Mesothelial cell of epicardium (in vitro differentiated cells): ENCODE results near the gene KLHL29. TPM values are rescaled to one million over a fixed set of nuclear protein-coding genes. Genes with fewer than 3 reads are reported as not detected.

ENCODE experiments used
- DNase-seq, 2 experiments: peaks; one replicate each; pipeline ENCODE4 v3.0.0; 2021; ENCODE audit warnings: low spot score in 2 of 2; ENCODE audit not compliant: unreplicated experiment in 2 of 2
- H3K27ac Mint-ChIP-seq: 2 replicates; pipeline ENCODE4 v1.8.0; 2021; ENCODE audit warnings: mixed read lengths
- H3K27me3 Mint-ChIP-seq: 2 replicates; pipeline ENCODE4 v1.8.0; 2021; ENCODE audit warnings: low read depth, mixed read lengths
- H3K36me3 Mint-ChIP-seq: 2 replicates; pipeline ENCODE4 v1.8.0; 2021; ENCODE audit warnings: mixed read lengths
- H3K4me1 Mint-ChIP-seq: 2 replicates; pipeline ENCODE4 v1.8.0; 2021; ENCODE audit warnings: mixed read lengths
- H3K4me3 Mint-ChIP-seq: 2 replicates; pipeline ENCODE4 v1.8.0; 2021; ENCODE audit warnings: mild to moderate bottlenecking, moderate library complexity, mixed read lengths
- H3K9me3 Mint-ChIP-seq: 2 replicates; pipeline ENCODE4 v1.8.0; 2021; ENCODE audit warnings: mixed read lengths
- CTCF ChIP-seq: fragments of 200-600 bp; sonication (generic); IDR thresholded peaks from one replicate; pipeline ENCODE4 v1.5.0; 2021; ENCODE audit warnings: antibody characterized with exemption; ENCODE audit not compliant: unreplicated experiment
- total RNA-seq: library from RNA; stranded (reverse); gene quantifications from 3 replicates; pipeline ENCODE4 v1.2.1, GENCODE V29; 2021

The KLHL29 gene
- total RNA-seq, 1 donor from 2014 or later, result 28.3 TPM

GRCh38 chr2:23360571-23361125 is 24.3 kb upstream of the KLHL29 start:
- Mint-ChIP-seq H3K4me1 (peaks cover 10% of the 10 kb centered on the region), H3K27ac (no peak overlapping the region), H3K27me3 (no peaks in the 10 kb centered on the region), H3K36me3 (no peaks in the 10 kb centered on the region), H3K4me3 (no peak overlapping the region), H3K9me3 (peaks cover 6% of the 10 kb centered on the region)
- DNase-seq, result peak in 1 of 2 experiments; percentile 16
- no peak for TF ChIP-seq CTCF

DNA sequence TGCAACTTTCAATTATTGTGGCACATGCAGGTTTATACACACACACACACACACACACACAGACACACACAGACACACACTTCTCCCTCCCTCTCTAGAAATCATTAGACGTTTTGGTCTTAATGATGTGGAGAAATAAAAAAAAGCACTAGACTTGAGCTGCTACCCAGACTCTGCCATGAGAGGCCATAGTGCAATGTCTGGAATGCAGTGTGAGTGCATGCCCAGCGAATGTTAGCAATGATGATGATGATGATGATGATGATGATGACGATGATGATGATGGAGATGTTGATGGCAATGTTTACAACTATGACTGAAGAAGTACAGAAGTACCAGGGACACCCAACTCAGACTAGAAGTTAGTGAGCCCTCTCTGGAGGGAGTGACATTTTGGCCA is 23.8 kb upstream of the KLHL29 start:
- Mint-ChIP-seq H3K27ac (no peak overlapping the region), H3K9me3 (peaks cover 7% of the 10 kb centered on the region), H3K27me3 (no peaks in the 10 kb centered on the region), H3K36me3 (no peaks in the 10 kb centered on the region), H3K4me3 (no peak overlapping the region), H3K4me1 (peaks cover 10% of the 10 kb centered on the region)
- no peak for DNase-seq
- no peak for TF ChIP-seq CTCF

DNA sequence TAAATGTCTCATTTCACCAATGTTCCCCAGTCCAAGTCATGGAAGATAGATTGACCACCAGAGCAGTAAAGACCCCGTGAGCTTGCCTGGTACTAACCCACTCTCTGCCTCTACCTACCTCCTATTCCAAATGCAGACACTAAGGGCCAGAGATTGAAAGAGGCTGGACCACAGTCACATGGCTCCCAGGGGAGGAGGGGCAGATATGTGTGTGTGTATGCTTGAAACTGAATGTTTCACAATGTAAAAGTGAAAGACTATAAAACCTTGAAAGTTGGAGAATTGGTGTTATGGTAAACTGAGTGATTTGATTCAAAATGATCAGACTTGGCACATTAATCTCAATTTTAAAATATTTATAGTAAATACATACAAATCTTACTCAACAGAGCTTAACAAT is 21.7 kb upstream of the KLHL29 start:
- TF ChIP-seq CTCF, result no peak
- no peak overlapping the region for H3K4me3 Mint-ChIP-seq
- peaks cover 7% of the 10 kb centered on the region for H3K4me1 Mint-ChIP-seq
- DNase-seq, result no peak
- H3K9me3 Mint-ChIP-seq, result peaks cover 7% of the 10 kb centered on the region
- no peaks in the 10 kb centered on the region for H3K27me3 Mint-ChIP-seq
- no peak overlapping the region for H3K27ac Mint-ChIP-seq
- no peaks in the 10 kb centered on the region for H3K36me3 Mint-ChIP-seq

- TF ChIP-seq CTCF, result no peak
- Mint-ChIP-seq H3K4me3 (no peak overlapping the region), H3K36me3 (no peaks in the 10 kb centered on the region), H3K9me3 (peaks cover 7% of the 10 kb centered on the region), H3K4me1 (peaks cover 6% of the 10 kb centered on the region), H3K27me3 (no peaks in the 10 kb centered on the region), H3K27ac (no peak overlapping the region)
- DNase-seq, result no peak
Measured at GRCh38 chr2:23363831-23364230, 21.1 kb upstream of the KLHL29 start.

- Mint-ChIP-seq H3K4me1 (peaks cover 6% of the 10 kb centered on the region), H3K27me3 (no peaks in the 10 kb centered on the region), H3K4me3 (no peak overlapping the region), H3K27ac (no peak overlapping the region), H3K36me3 (no peaks in the 10 kb centered on the region), H3K9me3 (peaks cover 7% of the 10 kb centered on the region)
- TF ChIP-seq CTCF, result no peak
- no peak for DNase-seq
Measured at GRCh38 chr2:23366720-23367119, 18.3 kb upstream of the KLHL29 start.

DNA sequence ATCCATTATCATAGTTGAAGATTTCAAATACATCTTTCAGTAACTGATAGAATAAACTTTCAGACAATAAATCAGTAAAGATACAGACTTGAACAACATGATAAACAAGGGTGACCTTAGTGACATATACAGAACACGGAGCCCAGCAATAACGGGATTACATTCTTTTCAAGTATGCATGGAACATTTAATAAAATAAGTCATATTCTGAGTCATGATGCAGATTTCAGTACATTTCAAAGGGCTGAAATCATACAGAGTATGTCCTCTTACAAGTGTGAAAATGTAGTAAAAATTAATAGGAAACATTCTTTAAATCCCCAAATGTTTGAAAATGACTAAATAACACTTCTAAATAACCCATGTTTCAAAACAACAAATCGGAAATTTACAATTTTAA is 17.2 kb upstream of the KLHL29 start:
- H3K36me3 Mint-ChIP-seq, result no peaks in the 10 kb centered on the region
- H3K4me1 Mint-ChIP-seq, result peaks cover 6% of the 10 kb centered on the region
- DNase-seq, result no peak
- H3K4me3 Mint-ChIP-seq, result no peak overlapping the region
- H3K27ac Mint-ChIP-seq, result no peak overlapping the region
- no peaks in the 10 kb centered on the region for H3K27me3 Mint-ChIP-seq
- H3K9me3 Mint-ChIP-seq, result peaks cover 7% of the 10 kb centered on the region
- no peak for TF ChIP-seq CTCF
